ENCODE data around the gene FAM229A. TPM values are rescaled to one million over a fixed set of nuclear protein-coding genes. Genes with fewer than 3 reads are reported as not detected.

The FAM229A gene
- total and polyA plus RNA-seq, 10 donors, result 10.5 to 27.6 (median 14.0) TPM

GRCh38 chr1:32337855-32338636, 24.2 kb downstream of the FAM229A start:
- peak; percentile 91 for DNase-seq
- Histone ChIP-seq H3K9me3 (no peaks in the 10 kb centered on the region), H3K4me1 (peaks cover 37 to 91% (median 72%) of the 10 kb centered on the region in 6 donors), H3K27me3 (replicated peaks in 1 of 7) (peaks cover 0 to 4% (median 0%) of the 10 kb centered on the region in 7 donors), H3K36me3 (peaks cover 0 to 15% (median 3%) of the 10 kb centered on the region in 6 donors), H3K4me3 (peak overlapping the region in 1 of 8 donors; percentile 87), H3K27ac (peak overlapping the region in 7 of 8 donors; percentile 54 to 91 (median 86))
- 51 to 63% (median 55%) methylated on average over 14 to 16 of the region's 16 CpGs for WGBS, 5 donors
- intact Hi-C loops (cut with DNase I; ENCODE audit: low total_unique reads), result no loop called here
- peak in 1 of 3 donors; percentile 45 for TF ChIP-seq POLR2AphosphoS5 (IDR thresholded peaks at IDR 0.05)
- TF ChIP-seq CTCF (IDR thresholded peaks at IDR 0.05 in 8 of 11, conservative IDR thresholded peaks at IDR 0.05 in 3 of 11), result peak in 1 of 11 experiments; percentile 3
- TF ChIP-seq POLR2A (IDR thresholded peaks at IDR 0.05), result no peak

- peak; percentile 93 for DNase-seq
Measured at GRCh38 chr1:32336963-32337675, 25.2 kb downstream of the FAM229A start.

GRCh38 chr1:32336591-32336932, 25.7 kb downstream of the FAM229A start:
- Histone ChIP-seq H3K36me3 (peaks cover 0 to 30% (median 18%) of the 10 kb centered on the region in 6 donors), H3K9me3 (no peaks in the 10 kb centered on the region), H3K27ac (peak overlapping the region; percentile 58 to 91 (median 85)), H3K27me3 (replicated peaks in 1 of 7) (peaks cover 0 to 4% (median 0%) of the 10 kb centered on the region in 7 donors), H3K4me3 (peak overlapping the region in 7 of 8 donors; percentile 54 to 87 (median 73)), H3K4me1 (peaks cover 37 to 88% (median 64%) of the 10 kb centered on the region in 6 donors)
- no peak for TF ChIP-seq POLR2AphosphoS5 (IDR thresholded peaks at IDR 0.05)
- TF ChIP-seq POLR2A (IDR thresholded peaks at IDR 0.05), result no peak
- TF ChIP-seq CTCF (IDR thresholded peaks at IDR 0.05 in 8 of 11, conservative IDR thresholded peaks at IDR 0.05 in 3 of 11), result no peak
- 27 to 32% (median 30%) methylated on average over 3 to 15 of the region's 15 CpGs for WGBS, 5 donors
- intact Hi-C loops (cut with DNase I; ENCODE audit: low total_unique reads), result no loop called here
- no peak for DNase-seq

More at GRCh38 chr1:32336963-32337675, 25.2 kb downstream of the FAM229A start:
- WGBS, 5 donors, result 25 to 41% (median 35%) methylated on average over 7 to 8 of the region's 8 CpGs
- Histone ChIP-seq H3K4me1 (peaks cover 37 to 92% (median 68%) of the 10 kb centered on the region in 6 donors), H3K27me3 (replicated peaks in 1 of 7) (peaks cover 0 to 4% (median 0%) of the 10 kb centered on the region in 7 donors), H3K9me3 (no peaks in the 10 kb centered on the region), H3K36me3 (peaks cover 0 to 25% (median 12%) of the 10 kb centered on the region in 6 donors), H3K27ac (peak overlapping the region in 7 of 8 donors; percentile 81 to 91 (median 86)), H3K4me3 (peak overlapping the region in 4 of 8 donors; percentile 69 to 87 (median 74))
- peak; percentile 22 to 50 (median 43) for TF ChIP-seq POLR2AphosphoS5 (IDR thresholded peaks at IDR 0.05)
- TF ChIP-seq CTCF (IDR thresholded peaks at IDR 0.05 in 8 of 11, conservative IDR thresholded peaks at IDR 0.05 in 3 of 11), result no peak
- intact Hi-C loops (cut with DNase I; ENCODE audit: low total_unique reads), result no loop called here

Data from spleen (tissue), 11 donors.